HCT116 (cell line): ENCODE measurements around the gene CYGB. TPM values are rescaled to one million over a fixed set of nuclear protein-coding genes. Genes with fewer than 3 reads are reported as not detected.

Experiments used
- ATAC-seq: fragments of 200-7000 bp; cut with Tn5 transposase; 2 replicates; pipeline ENCODE4 v1.9.1; 2020; ENCODE audit warnings: mild to moderate bottlenecking, moderate library complexity
- BruUV-seq: library from RNA; stranded (reverse); fragments of 400-500 nt; replicated peaks from 2 replicates; lab custom pipeline; 2021; lab: Mats Ljungman, UMichigan
- CTCF ChIA-PET: fragments of 300-600 bp; sonication (Branson Sonifier 250); formaldehyde crosslinking; loops from one replicate; lab custom pipeline; 2021; ENCODE audit warnings: antibody characterized with exemption; lab: Charles Lee
- POLR2A ChIA-PET: fragments of 300-600, 350-600 bp; sonication (Branson Sonifier 250); formaldehyde crosslinking; loops from one replicate; lab custom pipeline; 2021; ENCODE audit warnings: antibody characterized with exemption; lab: Charles Lee
- RAD21 ChIA-PET, 2 experiments: fragments of 300-600 bp; sonication (Branson Sonifier 250); formaldehyde crosslinking; loops; one replicate each; lab custom pipeline; 2023; ENCODE audit warnings: low total read pairs in 2 of 2; ENCODE audit not compliant: uncharacterized antibody in 2 of 2, unreplicated experiment in 2 of 2, low non-redundant PET in 1 of 2; lab: Charles Lee
- DNase-seq: peaks from one replicate; pipeline ENCODE4 v3.0.0-alpha.2; 2010; ENCODE audit warnings: low read depth, low spot score
- H2AFZ ChIP-seq: fragments of 200-600 bp; shearing (Covaris generic), sonication (generic); 2 replicates; pipeline ENCODE4 v1.6.1; 2017; ENCODE audit warnings: low read depth, mixed run types, mixed read lengths, antibody characterized with exemption, low read length; ENCODE audit not compliant: poor library complexity, severe bottlenecking
- H3K27ac ChIP-seq: 2 replicates; pipeline ENCODE4 v1.5.1; 2012; ENCODE audit warnings: low read depth, low read length
- H3K27me3 ChIP-seq: fragments of 200-600 bp; sonication (generic); 2 replicates; pipeline ENCODE4 v1.6.1; 2016; ENCODE audit warnings: mixed run types, low read length, mixed read lengths; ENCODE audit not compliant: insufficient read depth
- H3K36me3 ChIP-seq, 2 experiments: fragments of 200-500 bp in 1 of 2; fragments of 200-600 bp in 1 of 2; sonication (Bioruptor generic) in 1 of 2; sonication (generic) in 1 of 2; 2 replicates each; pipeline versions ENCODE4 v1.5.1 to v1.6.1; 2014 to 2016; ENCODE audit warnings: low read length in 2 of 2, inconsistent platforms in 1 of 2, mixed read lengths in 1 of 2, mixed run types in 1 of 2; ENCODE audit not compliant: insufficient read depth in 2 of 2, control insufficient read depth in 1 of 2
- H3K4me1 ChIP-seq, 2 experiments: fragments of 200-600 bp in 1 of 2; sonication (generic) in 1 of 2; 2 replicates each; pipeline versions ENCODE4 v1.5.1 to v1.6.1; 2012 to 2017; ENCODE audit warnings: low read length in 2 of 2, inconsistent platforms in 1 of 2, mild to moderate bottlenecking in 1 of 2, mixed read lengths in 1 of 2, mixed run types in 1 of 2, moderate library complexity in 1 of 2; ENCODE audit not compliant: insufficient read depth in 2 of 2, control insufficient read depth in 1 of 2
- H3K4me2 ChIP-seq: fragments of 200-600 bp; sonication (generic); 2 replicates; pipeline ENCODE4 v1.6.1; 2017; ENCODE audit warnings: mixed run types, low read length, mixed read lengths
- H3K4me3 ChIP-seq, 2 experiments: fragments of 200-600 bp in 1 of 2; sonication (generic) in 1 of 2; replicated peaks in 1 of 2; 2 replicates each; pipeline ENCODE4 v1.5.1; 2011 to 2016; ENCODE audit warnings: low read length in 2 of 2, control low read depth in 1 of 2, low read depth in 1 of 2, mild to moderate bottlenecking in 1 of 2, mixed read lengths in 1 of 2, mixed run types in 1 of 2
- H3K79me2 ChIP-seq: fragments of 200-600 bp; sonication (generic); 2 replicates; pipeline ENCODE4 v1.6.1; 2017; ENCODE audit warnings: mild to moderate bottlenecking, mixed run types, low read length, moderate library complexity, mixed read lengths; ENCODE audit not compliant: insufficient read depth
- H3K9ac ChIP-seq: fragments of 200-600 bp; sonication (generic); 2 replicates; pipeline ENCODE4 v1.6.1; 2016; ENCODE audit warnings: low read length, mixed read lengths
- H3K9me2 ChIP-seq: fragments of 200-600 bp; sonication (generic), shearing (Covaris generic); 2 replicates; pipeline ENCODE4 v1.6.1; 2017; ENCODE audit warnings: mixed run types, mild to moderate bottlenecking, moderate library complexity; ENCODE audit not compliant: insufficient read depth
- H3K9me3 ChIP-seq, 2 experiments: fragments of 200-500 bp in 1 of 2; fragments of 200-600 bp in 1 of 2; sonication (Bioruptor generic) in 1 of 2; sonication (generic) in 1 of 2; 2 replicates each; pipeline ENCODE4 v1.6.1; 2014 to 2017; ENCODE audit warnings: low read length in 2 of 2, mixed read lengths in 2 of 2, inconsistent platforms in 1 of 2, low read depth in 1 of 2, mild to moderate bottlenecking in 1 of 2, mixed run types in 1 of 2, moderate library complexity in 1 of 2; ENCODE audit not compliant: control insufficient read depth in 1 of 2, insufficient read depth in 1 of 2
- H4K20me1 ChIP-seq: fragments of 200-600 bp; sonication (generic), shearing (Covaris generic); 2 replicates; pipeline ENCODE4 v1.6.1; 2017; ENCODE audit warnings: mixed run types, mild to moderate bottlenecking, moderate library complexity; ENCODE audit not compliant: insufficient read depth
- ATF3 ChIP-seq: IDR thresholded peaks from 2 replicates; pipeline ENCODE4 v1.6.1; 2012
- CBX3 ChIP-seq: IDR thresholded peaks from 2 replicates; pipeline ENCODE4 v1.6.1; 2012; ENCODE audit warnings: low read depth
- CEBPB ChIP-seq: IDR thresholded peaks from 2 replicates; pipeline ENCODE4 v1.6.1; 2012; ENCODE audit warnings: low read depth
- EGR1 ChIP-seq: IDR thresholded peaks from 2 replicates; pipeline ENCODE4 v1.6.1; 2012; ENCODE audit warnings: low read depth
- ELF1 ChIP-seq: IDR thresholded peaks from 2 replicates; pipeline ENCODE4 v1.6.1; 2012; ENCODE audit warnings: low read depth, borderline replicate concordance
- EZH2 ChIP-seq: fragments of 200-600 bp; sonication (generic); IDR thresholded peaks from 2 replicates; pipeline ENCODE4 v1.6.1; 2017; ENCODE audit warnings: antibody characterized with exemption, mixed run types
- FOSL1 ChIP-seq: IDR thresholded peaks from 2 replicates; pipeline ENCODE4 v1.6.1; 2012; ENCODE audit warnings: low read depth
- JUND ChIP-seq: IDR thresholded peaks from 2 replicates; pipeline ENCODE4 v1.6.1; 2012
- POLR2AphosphoS5 ChIP-seq: IDR thresholded peaks from 2 replicates; pipeline ENCODE4 v1.6.1; 2011; ENCODE audit warnings: mild to moderate bottlenecking, low read depth, low read length, moderate library complexity
- RAD21 ChIP-seq: IDR thresholded peaks from 2 replicates; pipeline ENCODE4 v1.6.1; 2012; ENCODE audit warnings: low read depth, mild to moderate bottlenecking
- SIN3A ChIP-seq: IDR thresholded peaks from 2 replicates; pipeline ENCODE4 v1.6.1; 2012; ENCODE audit warnings: low read depth
- SP1 ChIP-seq: IDR thresholded peaks from 2 replicates; pipeline ENCODE4 v1.6.1; 2012; ENCODE audit warnings: low read depth
- SRF ChIP-seq: IDR thresholded peaks from 2 replicates; pipeline ENCODE4 v1.6.1; 2012; ENCODE audit warnings: low read depth
- ZFX ChIP-seq: fragments of 450-650 bp; IDR thresholded peaks from 2 replicates; pipeline ENCODE4 v1.6.1; 2017
- intact Hi-C: fragments of 100-400 bp; cut with micrococcal nuclease; formaldehyde crosslinking; loops from 2 replicates; pipeline ENCODE4 v1.10.0; 2022
- total RNA-seq: library from RNA; stranded (reverse); gene quantifications from one replicate; pipeline ENCODE4 v1.2.1, GENCODE V29; 2021; ENCODE audit not compliant: unreplicated experiment
- TF ChIP-seq, protein P1 (sequence below): IDR thresholded peaks from 2 replicates; pipeline ENCODE4 v1.6.1; 2012
- TF ChIP-seq, protein P2 (sequence below): IDR thresholded peaks from 2 replicates; pipeline ENCODE4 v1.6.1; 2011; ENCODE audit warnings: mild to moderate bottlenecking, low read length, moderate library complexity; ENCODE audit not compliant: insufficient replicate concordance; ENCODE audit errors: extremely low read depth
- TF ChIP-seq, protein P3 (sequence below), 3 experiments: fragments of 200-600 bp in 1 of 3; sonication (generic) in 1 of 3; IDR thresholded peaks in 2 of 3; conservative IDR thresholded peaks in 1 of 3; 2 replicates each; pipeline ENCODE4 v1.5.1; 2012 to 2017; ENCODE audit warnings: low read depth in 2 of 3, low read length in 2 of 3, antibody characterized with exemption in 1 of 3, borderline replicate concordance in 1 of 3, control low read depth in 1 of 3, mild to moderate bottlenecking in 1 of 3, mixed read lengths in 1 of 3, mixed run types in 1 of 3, moderate library complexity in 1 of 3; ENCODE audit not compliant: insufficient read depth in 1 of 3

CYGB gene
- total RNA-seq, 1 experiment from 2014 or later: 0.66 TPM

- TF ChIP-seq, protein P1, sequence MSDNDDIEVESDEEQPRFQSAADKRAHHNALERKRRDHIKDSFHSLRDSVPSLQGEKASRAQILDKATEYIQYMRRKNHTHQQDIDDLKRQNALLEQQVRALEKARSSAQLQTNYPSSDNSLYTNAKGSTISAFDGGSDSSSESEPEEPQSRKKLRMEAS: no peak
- no peak for TF ChIP-seq SP1
- no peak for TF ChIP-seq ZFX
- no peak for TF ChIP-seq CBX3
- no peak for TF ChIP-seq JUND
- TF ChIP-seq, protein P2, sequence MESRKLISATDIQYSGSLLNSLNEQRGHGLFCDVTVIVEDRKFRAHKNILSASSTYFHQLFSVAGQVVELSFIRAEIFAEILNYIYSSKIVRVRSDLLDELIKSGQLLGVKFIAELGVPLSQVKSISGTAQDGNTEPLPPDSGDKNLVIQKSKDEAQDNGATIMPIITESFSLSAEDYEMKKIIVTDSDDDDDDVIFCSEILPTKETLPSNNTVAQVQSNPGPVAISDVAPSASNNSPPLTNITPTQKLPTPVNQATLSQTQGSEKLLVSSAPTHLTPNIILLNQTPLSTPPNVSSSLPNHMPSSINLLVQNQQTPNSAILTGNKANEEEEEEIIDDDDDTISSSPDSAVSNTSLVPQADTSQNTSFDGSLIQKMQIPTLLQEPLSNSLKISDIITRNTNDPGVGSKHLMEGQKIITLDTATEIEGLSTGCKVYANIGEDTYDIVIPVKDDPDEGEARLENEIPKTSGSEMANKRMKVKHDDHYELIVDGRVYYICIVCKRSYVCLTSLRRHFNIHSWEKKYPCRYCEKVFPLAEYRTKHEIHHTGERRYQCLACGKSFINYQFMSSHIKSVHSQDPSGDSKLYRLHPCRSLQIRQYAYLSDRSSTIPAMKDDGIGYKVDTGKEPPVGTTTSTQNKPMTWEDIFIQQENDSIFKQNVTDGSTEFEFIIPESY: no peak
- no peak for TF ChIP-seq EGR1
- no peak for TF ChIP-seq RAD21
Measured at GRCh38 chr17:76511668-76512365, 25.7 kb downstream of the CYGB start (continued).

DNA sequence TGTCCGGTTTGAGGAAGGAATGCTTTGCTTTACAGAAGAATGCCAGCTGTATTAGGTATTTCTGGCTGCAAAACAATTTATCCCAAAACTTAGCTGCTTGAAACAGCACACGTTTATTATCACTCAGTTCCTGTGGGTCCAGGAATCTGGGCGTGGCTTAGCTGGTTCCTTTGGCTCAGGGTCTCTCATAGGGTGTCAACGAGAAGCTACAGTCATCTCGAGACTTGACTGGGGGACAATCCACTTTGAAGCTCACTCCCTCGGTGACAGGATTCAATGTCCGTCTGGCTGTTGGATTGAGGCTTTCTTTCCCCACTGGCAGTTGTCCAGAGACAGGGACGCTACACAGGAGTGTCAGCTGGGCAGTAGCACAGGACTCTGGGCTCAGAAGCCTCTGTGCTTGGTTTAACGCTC, 26.7 kb downstream of the CYGB start:
- peaks cover 0 to 13% of the 10 kb centered on the region in 2 experiments; a peak in 2 of 4 replicates for H3K4me1 ChIP-seq
- intact Hi-C loops: no loop called here
- no peaks in the 10 kb centered on the region for H3K79me2 ChIP-seq
- CTCF ChIA-PET: interaction anchor here (1.0 to 1.5 kb wide), 3 partner anchors 12 to 113 kb away, joined by 3 to 4 read pairs (median 4); no protein-coding TSS in a partner anchor
- RAD21 ChIA-PET: no interaction called here
- POLR2A ChIA-PET: no interaction called here
- H3K36me3 ChIP-seq: no peaks in the 10 kb centered on the region
- BruUV-seq: no TSS peak
- no peaks in the 10 kb centered on the region for H4K20me1 ChIP-seq
- DNase-seq (no peak), ATAC-seq (no peak)
- no peak overlapping the region for H3K27ac ChIP-seq
- no peak overlapping the region for H3K9ac ChIP-seq
- H3K9me3 ChIP-seq: no peaks in the 10 kb centered on the region
- H3K27me3 ChIP-seq: no peaks in the 10 kb centered on the region
- no peak overlapping the region for H3K4me2 ChIP-seq
- no peak overlapping the region for H2AFZ ChIP-seq
- TF ChIP-seq ELF1 (no peak), SRF (no peak), POLR2AphosphoS5 (no peak), RAD21 (no peak), EGR1 (no peak), ATF3 (no peak), JUND (no peak), SIN3A (no peak), CEBPB (no peak), ZFX (no peak), FOSL1 (no peak), CBX3 (no peak), EZH2 (no peak)
- TF ChIP-seq, protein P3, sequence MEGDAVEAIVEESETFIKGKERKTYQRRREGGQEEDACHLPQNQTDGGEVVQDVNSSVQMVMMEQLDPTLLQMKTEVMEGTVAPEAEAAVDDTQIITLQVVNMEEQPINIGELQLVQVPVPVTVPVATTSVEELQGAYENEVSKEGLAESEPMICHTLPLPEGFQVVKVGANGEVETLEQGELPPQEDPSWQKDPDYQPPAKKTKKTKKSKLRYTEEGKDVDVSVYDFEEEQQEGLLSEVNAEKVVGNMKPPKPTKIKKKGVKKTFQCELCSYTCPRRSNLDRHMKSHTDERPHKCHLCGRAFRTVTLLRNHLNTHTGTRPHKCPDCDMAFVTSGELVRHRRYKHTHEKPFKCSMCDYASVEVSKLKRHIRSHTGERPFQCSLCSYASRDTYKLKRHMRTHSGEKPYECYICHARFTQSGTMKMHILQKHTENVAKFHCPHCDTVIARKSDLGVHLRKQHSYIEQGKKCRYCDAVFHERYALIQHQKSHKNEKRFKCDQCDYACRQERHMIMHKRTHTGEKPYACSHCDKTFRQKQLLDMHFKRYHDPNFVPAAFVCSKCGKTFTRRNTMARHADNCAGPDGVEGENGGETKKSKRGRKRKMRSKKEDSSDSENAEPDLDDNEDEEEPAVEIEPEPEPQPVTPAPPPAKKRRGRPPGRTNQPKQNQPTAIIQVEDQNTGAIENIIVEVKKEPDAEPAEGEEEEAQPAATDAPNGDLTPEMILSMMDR (IDR thresholded peaks at IDR 0.05 in 2 of 3, conservative IDR thresholded peaks at IDR 0.05 in 1 of 3; ENCODE audit: borderline replicate concordance in 1 of 3, insufficient read depth in 1 of 3, low read depth in 2 of 3, low read length in 2 of 3): no peak
- TF ChIP-seq, protein P1: no peak
- TF ChIP-seq, protein P2: no peak
- H3K4me3 ChIP-seq: no peak overlapping the region
- H3K9me2 ChIP-seq: no peaks in the 10 kb centered on the region
